NCI-H524 treated with DMSO at 0.1 percent for 48 hours (cell line): Measurements from ENCODE around the gene JMJD7.

ENCODE experiments used
- DNase-seq: peaks from one replicate; lab custom pipeline; 2025; lab: John Stamatoyannopoulos, UW

Gene JMJD7

DNA sequence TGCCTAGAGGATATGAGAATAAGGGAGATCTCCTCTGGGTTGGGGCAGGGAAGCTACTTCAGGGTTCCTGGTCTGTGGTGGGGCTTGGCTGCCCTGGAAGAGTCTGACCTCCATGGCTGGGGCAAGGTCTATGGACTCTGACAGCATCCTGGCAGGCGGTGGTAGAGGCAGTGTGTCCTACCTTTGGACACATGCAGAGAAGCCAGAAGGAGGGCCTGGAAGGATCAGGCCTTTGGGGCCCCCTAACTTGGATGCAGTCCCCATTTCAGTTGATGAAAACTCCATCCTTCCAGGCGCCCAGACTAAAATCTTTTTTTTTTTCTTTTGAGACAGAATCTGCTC lies 55.6 kb downstream of the JMJD7 start:
- no peak for DNase-seq

DNA sequence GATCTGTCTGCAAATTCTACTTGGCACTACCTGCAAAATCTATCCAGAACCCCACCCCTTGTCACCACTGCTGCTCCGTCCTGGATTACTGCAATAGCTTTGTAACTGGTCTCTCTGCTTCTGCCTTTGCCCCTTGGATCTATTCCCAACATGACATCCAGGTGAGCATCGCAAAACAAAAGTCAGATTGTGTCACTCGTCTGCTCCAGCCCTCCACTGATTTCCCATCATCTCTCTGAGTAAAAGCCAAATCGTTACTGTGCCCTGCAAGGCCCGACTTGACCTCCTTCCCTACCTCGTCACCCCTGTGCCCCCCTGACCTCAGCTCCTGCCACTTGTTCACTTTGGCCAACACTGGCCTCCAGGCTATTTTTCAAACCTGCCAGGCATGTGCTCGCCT lies 56.6 kb downstream of the JMJD7 start:
- DNase-seq = no peak

DNA sequence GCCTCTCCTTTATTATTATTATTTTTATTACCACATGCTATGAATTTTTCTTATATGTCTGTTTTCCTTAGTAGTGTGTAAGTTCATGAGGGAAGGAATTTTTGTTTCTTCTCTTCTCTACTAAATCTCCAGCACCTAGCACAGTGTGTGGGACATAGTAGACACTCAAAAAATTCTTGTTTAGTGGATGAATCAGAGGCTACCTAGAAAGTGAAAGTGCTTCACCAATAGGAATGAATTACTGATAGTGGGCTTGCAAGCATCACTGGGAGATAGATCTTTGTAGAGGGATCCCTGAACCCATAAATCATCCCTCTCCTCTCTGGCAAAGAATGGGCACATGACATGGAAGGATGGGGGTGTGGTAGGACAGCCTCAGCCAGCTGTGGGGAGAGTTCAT lies 57.4 kb downstream of the JMJD7 start:
- DNase-seq = no peak

DNA sequence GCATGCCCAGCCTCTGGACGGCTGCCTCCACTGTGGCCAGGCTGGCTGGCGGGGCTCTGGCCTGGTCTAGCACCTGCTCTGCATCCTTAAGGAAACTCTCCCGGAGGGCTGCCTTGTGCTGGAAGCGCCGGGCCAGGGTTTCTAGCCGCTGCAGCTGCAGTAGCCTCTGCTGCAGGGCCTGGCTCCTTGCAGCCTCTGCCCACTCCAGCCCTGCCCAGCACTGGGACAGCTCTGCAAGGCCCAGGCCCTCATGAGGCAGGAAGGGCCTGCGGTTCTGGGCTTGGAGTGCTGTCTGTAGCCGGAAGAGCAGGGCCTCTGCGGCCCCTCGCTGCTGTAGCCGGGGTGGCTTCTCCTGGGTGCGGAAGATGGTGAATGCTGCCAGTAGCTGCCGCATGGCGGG lies 57.9 kb downstream of the JMJD7 start:
- DNase-seq = no peak

DNA sequence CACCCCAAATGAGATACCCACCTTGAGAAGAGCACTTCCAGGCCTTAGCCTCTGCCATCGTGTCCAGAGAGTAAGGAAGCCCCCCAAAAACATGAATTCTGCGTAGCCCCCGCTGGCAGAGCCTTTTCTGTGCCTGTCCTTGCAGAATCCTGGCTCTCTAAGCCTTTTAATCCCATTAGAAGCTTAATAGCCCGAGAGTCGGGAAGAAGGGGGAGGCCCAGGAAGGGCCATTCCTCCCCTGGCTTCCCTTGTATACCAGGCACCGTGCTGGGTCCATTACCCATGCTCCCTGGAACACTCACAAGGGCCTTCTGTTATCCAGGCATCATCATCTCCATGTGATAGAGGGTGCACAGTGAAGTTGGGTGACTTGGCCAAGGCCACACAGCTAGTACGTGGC lies 58.8 kb downstream of the JMJD7 start:
- no peak for DNase-seq

DNA sequence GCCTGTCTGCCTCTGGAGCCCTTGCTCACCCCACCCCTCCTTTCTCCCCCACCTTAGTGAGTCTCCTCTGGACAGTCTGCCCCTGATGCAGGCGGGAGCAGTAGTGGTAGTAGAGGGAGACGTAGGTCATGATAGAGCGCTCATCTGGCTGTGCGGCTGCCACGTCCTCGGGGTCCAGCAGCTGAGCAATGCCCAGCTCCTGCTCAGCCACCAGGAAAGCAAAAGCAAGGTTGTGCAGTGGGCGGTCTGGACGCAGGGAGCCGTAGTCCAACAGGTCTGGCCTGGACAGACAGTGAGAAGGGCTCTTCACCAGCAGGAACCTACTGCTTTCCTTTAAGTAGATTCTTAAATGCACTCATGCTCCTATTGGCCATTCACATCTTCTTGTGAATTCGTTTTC lies 59.3 kb downstream of the JMJD7 start:
- DNase-seq = no peak
